ENCODE measurements around the gene PCCA.
"Not testable (repeated sequence)": the region's sequence is repeated elsewhere in the genome, so short reads cannot be mapped to it uniquely, and the experiment has no call there.

The PCCA gene

GRCh38 chr13:100523981-100524386 is 435.1 kb downstream of the PCCA start:
- Histone ChIP-seq H3K27me3 (ENCODE audit: insufficient read depth, insufficient read length) (no peaks in the 10 kb centered on the region), H3K4me1 (ENCODE audit: insufficient read depth, insufficient read length) (peaks cover 12% of the 10 kb centered on the region), H3K9ac (ENCODE audit: insufficient read length, low read depth) (no peak overlapping the region), H3K4me3 (ENCODE audit: insufficient read length, low read depth) (no peak overlapping the region), H3K9me3 (ENCODE audit: insufficient read depth, low read length) (no peaks in the 10 kb centered on the region), H3K36me3 (ENCODE audit: insufficient read depth, insufficient read length, low read length) (peaks cover 2% of the 10 kb centered on the region)
- TF ChIP-seq SUZ12 (IDR thresholded peaks at IDR 0.05; ENCODE audit: extremely low read depth, insufficient read depth, insufficient read length), result no peak
- TF ChIP-seq YY1 (IDR thresholded peaks at IDR 0.05; ENCODE audit: insufficient read depth, insufficient read length), result no peak
- TF ChIP-seq ZNF274 (IDR thresholded peaks at IDR 0.05; ENCODE audit: low read depth, low read length), result no peak
- DNase-seq (ENCODE audit: low read depth, low spot score), result no peak

DNA sequence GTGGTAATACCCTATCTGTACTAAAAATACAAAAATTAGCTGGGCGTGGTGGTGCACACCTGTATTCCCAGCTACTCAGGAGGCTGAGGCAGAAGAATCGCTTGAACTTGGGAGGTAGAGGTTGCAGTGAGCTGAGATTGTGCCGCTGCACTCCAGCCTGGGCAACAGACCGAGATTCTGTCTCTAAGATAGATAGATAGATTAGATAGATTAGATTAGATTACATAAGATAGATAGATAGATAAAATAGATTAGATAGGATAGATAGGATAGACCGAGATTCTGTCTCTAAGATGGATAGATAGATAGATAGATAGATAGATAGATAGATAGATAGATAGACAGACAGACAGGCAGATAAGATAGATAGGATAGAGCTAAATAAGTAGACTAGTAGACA is 435.8 kb downstream of the PCCA start:
- not testable (repeated sequence) for H3K9me3 ChIP-seq (ENCODE audit: insufficient read depth, low read length)

DNA sequence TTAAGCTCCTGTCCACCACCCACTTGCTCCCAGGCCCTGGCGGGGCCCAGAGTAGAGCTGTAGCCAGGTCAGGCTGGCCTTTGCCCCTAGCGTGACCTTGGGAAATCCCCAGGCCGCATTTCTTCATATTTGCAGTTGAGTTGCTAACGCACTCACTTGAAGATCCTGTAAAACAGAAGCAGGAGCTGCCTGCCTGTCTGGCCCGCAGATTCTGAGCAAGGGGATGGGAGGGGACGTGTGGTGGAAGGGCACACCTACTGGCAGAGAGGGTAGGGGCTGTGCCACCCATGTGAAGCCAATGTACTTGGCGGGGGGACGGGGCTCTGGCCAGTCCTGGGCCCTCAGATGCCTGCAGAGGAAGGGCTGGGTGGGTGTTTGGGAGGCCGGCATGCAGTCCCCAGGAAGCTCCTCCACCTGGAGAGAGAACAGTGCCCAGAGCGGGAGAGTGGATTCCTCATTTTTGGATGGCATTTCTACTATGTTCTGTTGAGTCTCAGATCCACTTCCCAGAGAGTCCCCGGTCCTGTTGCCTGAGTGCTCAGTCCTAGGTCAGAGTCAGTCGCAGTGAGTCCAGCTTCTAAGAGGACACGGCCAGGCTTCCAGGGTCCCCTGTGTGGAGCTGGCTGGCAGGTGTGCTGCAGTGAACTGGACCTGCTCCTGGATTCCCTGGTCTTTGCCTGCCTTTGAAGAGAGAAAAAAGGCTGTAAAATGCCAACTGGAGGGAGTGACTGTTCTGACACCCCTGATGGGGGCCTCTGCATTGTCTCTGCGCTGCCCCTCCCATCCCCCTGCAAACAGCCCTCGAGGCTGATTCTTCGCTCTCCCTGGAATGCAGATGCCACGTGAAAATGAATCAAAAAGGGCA is 436.8 kb downstream of the PCCA start:
- Histone ChIP-seq H3K4me3 (ENCODE audit: insufficient read length, low read depth) (no peak overlapping the region), H3K9me3 (ENCODE audit: insufficient read depth, low read length) (no peaks in the 10 kb centered on the region), H3K27me3 (ENCODE audit: insufficient read depth, insufficient read length) (no peaks in the 10 kb centered on the region), H3K4me1 (ENCODE audit: insufficient read depth, insufficient read length) (peaks cover 14% of the 10 kb centered on the region), H3K36me3 (ENCODE audit: insufficient read depth, insufficient read length, low read length) (peaks cover 2% of the 10 kb centered on the region), H3K9ac (ENCODE audit: insufficient read length, low read depth) (peak overlapping the region; percentile 16)
- TF ChIP-seq SUZ12 (IDR thresholded peaks at IDR 0.05; ENCODE audit: extremely low read depth, insufficient read depth, insufficient read length) (no peak), ZNF274 (IDR thresholded peaks at IDR 0.05; ENCODE audit: low read depth, low read length) (no peak), YY1 (IDR thresholded peaks at IDR 0.05; ENCODE audit: insufficient read depth, insufficient read length) (no peak)
- no peak for DNase-seq (ENCODE audit: low read depth, low spot score)

More for the DNA sequence above, 435.8 kb downstream of the PCCA start:
- not testable (repeated sequence) for DNase-seq (ENCODE audit: low read depth, low spot score); H3K9ac ChIP-seq (ENCODE audit: insufficient read length, low read depth); H3K36me3 ChIP-seq (ENCODE audit: insufficient read depth, insufficient read length, low read length); H3K27me3 ChIP-seq (ENCODE audit: insufficient read depth, insufficient read length); H3K4me3 ChIP-seq (ENCODE audit: insufficient read length, low read depth)
- H3K4me1 ChIP-seq (ENCODE audit: insufficient read depth, insufficient read length), result peaks cover 12% of the 10 kb centered on the region

DNA sequence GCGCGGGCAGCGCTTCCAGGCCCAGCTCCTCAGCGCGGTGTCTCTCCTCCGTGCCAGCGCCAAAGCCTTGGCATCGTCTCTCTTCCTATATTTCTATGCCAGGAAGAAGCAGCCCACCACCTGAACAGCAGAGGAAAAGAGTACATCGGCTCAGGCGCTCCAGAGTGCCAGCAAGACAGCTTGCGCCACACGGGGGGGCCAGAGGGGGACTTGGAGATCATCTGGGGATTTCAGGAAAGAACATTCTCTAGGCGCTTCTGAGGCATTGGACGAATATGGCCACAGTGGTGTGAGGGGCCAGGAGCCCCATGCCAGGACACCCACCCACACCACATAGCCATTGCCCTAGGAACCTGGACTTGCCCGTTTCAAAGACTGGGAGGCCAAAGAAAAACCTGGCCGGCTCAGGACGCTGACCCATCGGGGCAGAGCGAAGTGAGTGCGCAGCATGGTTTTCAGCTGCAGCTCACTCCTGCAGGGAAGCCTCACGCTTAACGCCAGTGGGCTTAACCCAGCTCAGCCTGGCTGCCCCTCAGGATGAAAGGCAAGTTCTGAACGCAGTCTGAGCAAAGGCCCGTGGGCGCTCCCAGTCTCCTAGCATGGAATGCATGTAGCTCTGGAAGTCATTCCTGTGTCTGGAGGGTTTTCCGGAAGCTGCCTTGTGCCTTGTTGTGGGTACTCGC is 437.6 kb downstream of the PCCA start:
- H3K36me3 ChIP-seq (ENCODE audit: insufficient read depth, insufficient read length, low read length), result peaks cover 2% of the 10 kb centered on the region
- no peaks in the 10 kb centered on the region for H3K9me3 ChIP-seq (ENCODE audit: insufficient read depth, low read length)
- no peak for TF ChIP-seq ZNF274 (IDR thresholded peaks at IDR 0.05; ENCODE audit: low read depth, low read length)
- TF ChIP-seq YY1 (IDR thresholded peaks at IDR 0.05; ENCODE audit: insufficient read depth, insufficient read length), result no peak
- TF ChIP-seq SUZ12 (IDR thresholded peaks at IDR 0.05; ENCODE audit: extremely low read depth, insufficient read depth, insufficient read length), result no peak
- H3K4me3 ChIP-seq (ENCODE audit: insufficient read length, low read depth), result no peak overlapping the region
- no peak for DNase-seq (ENCODE audit: low read depth, low spot score)
- no peak overlapping the region for H3K9ac ChIP-seq (ENCODE audit: insufficient read length, low read depth)
- peaks cover 14% of the 10 kb centered on the region for H3K4me1 ChIP-seq (ENCODE audit: insufficient read depth, insufficient read length)
- no peaks in the 10 kb centered on the region for H3K27me3 ChIP-seq (ENCODE audit: insufficient read depth, insufficient read length)

- no peak for DNase-seq (ENCODE audit: low read depth, low spot score)
- Histone ChIP-seq H3K9me3 (ENCODE audit: insufficient read depth, low read length) (no peaks in the 10 kb centered on the region), H3K9ac (ENCODE audit: insufficient read length, low read depth) (no peak overlapping the region), H3K4me1 (ENCODE audit: insufficient read depth, insufficient read length) (peaks cover 13% of the 10 kb centered on the region), H3K27me3 (ENCODE audit: insufficient read depth, insufficient read length) (no peaks in the 10 kb centered on the region), H3K4me3 (ENCODE audit: insufficient read length, low read depth) (no peak overlapping the region), H3K36me3 (ENCODE audit: insufficient read depth, insufficient read length, low read length) (peaks cover 2% of the 10 kb centered on the region)
- TF ChIP-seq SUZ12 (IDR thresholded peaks at IDR 0.05; ENCODE audit: extremely low read depth, insufficient read depth, insufficient read length) (no peak), YY1 (IDR thresholded peaks at IDR 0.05; ENCODE audit: insufficient read depth, insufficient read length) (no peak), ZNF274 (IDR thresholded peaks at IDR 0.05; ENCODE audit: low read depth, low read length) (no peak)
Measured at GRCh38 chr13:100527644-100528043, 438.8 kb downstream of the PCCA start.

DNA sequence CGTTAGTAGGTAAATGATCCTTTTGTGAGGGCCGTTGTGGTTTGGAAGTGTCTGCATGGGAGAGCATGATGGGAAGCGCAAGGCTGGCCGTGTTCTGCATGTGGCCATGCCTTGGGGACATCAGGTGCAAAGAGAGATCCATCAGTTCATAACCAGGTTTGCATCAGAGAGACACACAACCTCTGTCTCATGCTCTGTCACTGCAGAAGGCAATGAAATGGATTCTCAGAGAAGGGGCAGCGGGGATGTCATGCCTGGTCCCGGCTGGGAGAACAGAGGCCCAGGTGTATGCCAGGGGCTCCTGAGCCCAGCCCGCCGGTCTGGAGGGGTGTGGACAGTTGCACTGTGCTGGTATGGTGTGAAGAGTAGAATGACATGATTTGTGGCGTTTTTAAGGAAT is 439.5 kb downstream of the PCCA start:
- TF ChIP-seq ZNF274 (IDR thresholded peaks at IDR 0.05; ENCODE audit: low read depth, low read length) (no peak), YY1 (IDR thresholded peaks at IDR 0.05; ENCODE audit: insufficient read depth, insufficient read length) (no peak), SUZ12 (IDR thresholded peaks at IDR 0.05; ENCODE audit: extremely low read depth, insufficient read depth, insufficient read length) (no peak)
- DNase-seq (ENCODE audit: low read depth, low spot score), result no peak
- H3K9ac ChIP-seq (ENCODE audit: insufficient read length, low read depth), result no peak overlapping the region
- peaks cover 13% of the 10 kb centered on the region for H3K4me1 ChIP-seq (ENCODE audit: insufficient read depth, insufficient read length)
- peaks cover 2% of the 10 kb centered on the region for H3K36me3 ChIP-seq (ENCODE audit: insufficient read depth, insufficient read length, low read length)
- no peak overlapping the region for H3K4me3 ChIP-seq (ENCODE audit: insufficient read length, low read depth)
- no peaks in the 10 kb centered on the region for H3K9me3 ChIP-seq (ENCODE audit: insufficient read depth, low read length)
- H3K27me3 ChIP-seq (ENCODE audit: insufficient read depth, insufficient read length), result no peaks in the 10 kb centered on the region

DNA sequence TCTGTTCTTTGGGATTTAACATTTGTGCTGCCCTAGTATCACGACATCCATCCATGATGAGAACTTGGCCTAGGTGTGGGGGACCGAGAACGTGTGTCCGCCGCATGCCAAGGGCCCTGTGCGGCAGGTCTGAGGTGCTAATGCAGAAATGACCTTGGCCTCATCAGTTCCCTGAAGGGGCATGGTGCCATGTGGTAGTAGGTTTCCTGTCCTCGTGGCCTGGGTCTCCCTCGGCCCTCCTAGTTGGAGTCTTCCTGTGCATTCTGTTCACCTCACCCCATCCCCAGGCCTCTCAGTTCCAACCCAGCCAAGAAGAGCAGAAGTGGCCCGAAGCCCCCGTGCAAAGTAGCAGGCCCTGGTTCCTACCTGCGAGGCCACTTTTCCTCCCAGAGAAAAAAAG is 439.9 kb downstream of the PCCA start:
- DNase-seq (ENCODE audit: low read depth, low spot score), result no peak
- peaks cover 2% of the 10 kb centered on the region for H3K36me3 ChIP-seq (ENCODE audit: insufficient read depth, insufficient read length, low read length)
- H3K9ac ChIP-seq (ENCODE audit: insufficient read length, low read depth), result no peak overlapping the region
- no peaks in the 10 kb centered on the region for H3K9me3 ChIP-seq (ENCODE audit: insufficient read depth, low read length)
- no peaks in the 10 kb centered on the region for H3K27me3 ChIP-seq (ENCODE audit: insufficient read depth, insufficient read length)
- TF ChIP-seq YY1 (IDR thresholded peaks at IDR 0.05; ENCODE audit: insufficient read depth, insufficient read length) (no peak), SUZ12 (IDR thresholded peaks at IDR 0.05; ENCODE audit: extremely low read depth, insufficient read depth, insufficient read length) (no peak), ZNF274 (IDR thresholded peaks at IDR 0.05; ENCODE audit: low read depth, low read length) (no peak)
- H3K4me1 ChIP-seq (ENCODE audit: insufficient read depth, insufficient read length), result peaks cover 13% of the 10 kb centered on the region
- no peak overlapping the region for H3K4me3 ChIP-seq (ENCODE audit: insufficient read length, low read depth)
